Activated naive CD8-positive, alpha-beta T cell (primary cell): ENCODE measurements around the gene HSD17B1.
"Not testable (repeated sequence)": the region's sequence is repeated elsewhere in the genome, so short reads cannot be mapped to it uniquely, and the experiment has no call there.

Experiments used
- H3K27ac Mint-ChIP-seq: one replicate; pipeline ENCODE4 v1.8.0; 2021; ENCODE audit warnings: mixed read lengths
- H3K27me3 Mint-ChIP-seq: one replicate; pipeline ENCODE4 v1.8.0; 2021; ENCODE audit warnings: mixed read lengths
- H3K36me3 Mint-ChIP-seq: one replicate; pipeline ENCODE4 v1.8.0; 2021; ENCODE audit warnings: mixed read lengths
- H3K4me1 Mint-ChIP-seq: one replicate; pipeline ENCODE4 v1.8.0; 2021; ENCODE audit warnings: low read depth, mixed read lengths
- H3K4me3 Mint-ChIP-seq: one replicate; pipeline ENCODE4 v1.8.0; 2021; ENCODE audit warnings: mild to moderate bottlenecking, mixed read lengths
- H3K9me3 Mint-ChIP-seq: one replicate; pipeline ENCODE4 v1.8.0; 2021; ENCODE audit warnings: low read depth, mixed read lengths

HSD17B1 gene

DNA sequence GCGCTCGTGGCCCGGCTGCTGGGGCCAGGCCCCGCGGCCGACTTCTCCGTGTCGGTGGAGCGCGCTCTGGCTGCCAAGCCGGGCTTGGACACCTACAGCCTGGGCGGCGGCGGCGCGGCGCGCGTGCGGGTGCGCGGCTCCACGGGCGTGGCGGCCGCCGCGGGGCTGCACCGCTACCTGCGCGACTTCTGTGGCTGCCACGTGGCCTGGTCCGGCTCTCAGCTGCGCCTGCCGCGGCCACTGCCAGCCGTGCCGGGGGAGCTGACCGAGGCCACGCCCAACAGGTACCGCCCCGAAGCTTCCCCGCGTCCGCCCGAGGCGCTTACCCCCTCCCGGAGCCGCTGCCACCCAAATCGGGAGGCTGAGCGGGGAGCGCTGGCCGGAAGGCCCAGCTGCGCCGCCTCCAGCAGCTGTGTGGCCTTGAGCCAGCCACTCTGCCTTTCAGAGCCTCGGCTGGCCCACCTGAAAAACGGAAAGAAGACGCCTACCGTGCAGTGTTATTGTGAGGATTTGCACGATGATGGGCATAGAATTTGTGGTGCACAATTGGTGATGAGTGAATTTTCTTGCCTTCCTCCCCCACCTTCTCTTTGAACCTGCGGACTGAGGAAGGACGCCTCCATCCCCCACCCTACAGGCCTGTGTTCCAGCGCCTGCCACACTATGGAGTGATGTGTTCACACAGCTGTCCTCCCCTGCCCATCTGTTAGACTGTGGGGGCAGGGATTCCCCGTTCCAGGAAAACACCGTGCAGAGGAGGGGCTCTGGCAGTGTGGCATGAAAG, 16.2 kb upstream of the HSD17B1 start:
- H3K36me3 Mint-ChIP-seq = no peaks in the 10 kb centered on the region
- H3K9me3 Mint-ChIP-seq = no peaks in the 10 kb centered on the region
- peak overlapping the region; percentile 88 for H3K4me3 Mint-ChIP-seq

DNA sequence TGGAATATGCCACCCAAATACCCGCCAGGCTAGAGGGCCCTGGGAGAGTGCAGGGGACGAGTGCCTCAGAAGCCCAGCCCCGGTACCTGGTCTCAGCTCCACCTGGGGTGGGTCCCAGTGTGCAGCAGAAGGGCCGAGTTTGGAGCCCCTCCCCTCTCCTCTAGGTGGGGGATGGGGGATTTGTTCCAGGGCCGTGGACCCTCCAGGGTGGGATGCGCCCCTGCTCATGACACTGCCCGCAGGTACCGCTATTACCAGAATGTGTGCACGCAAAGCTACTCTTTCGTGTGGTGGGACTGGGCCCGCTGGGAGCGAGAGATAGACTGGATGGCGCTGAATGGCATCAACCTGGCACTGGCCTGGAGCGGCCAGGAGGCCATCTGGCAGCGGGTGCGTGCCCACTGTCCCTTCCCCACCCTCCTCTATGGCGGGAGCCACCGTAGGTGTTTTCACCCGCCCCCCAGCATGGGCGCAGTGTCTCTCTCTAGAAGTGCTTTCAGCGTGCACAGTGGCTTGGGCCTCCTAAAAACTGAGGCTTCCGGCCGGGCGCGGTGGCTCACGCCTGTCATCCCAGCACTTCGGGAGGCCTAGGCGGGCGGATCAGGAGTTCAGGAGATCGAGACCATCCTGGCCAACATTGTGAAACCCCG, 15.4 kb upstream of the HSD17B1 start:
- peak overlapping the region; percentile 81 for H3K27ac Mint-ChIP-seq
- H3K4me3 Mint-ChIP-seq = peak overlapping the region; percentile 88
- no peaks in the 10 kb centered on the region for H3K9me3 Mint-ChIP-seq
- H3K4me1 Mint-ChIP-seq = peaks cover 44% of the 10 kb centered on the region
- no peaks in the 10 kb centered on the region for H3K27me3 Mint-ChIP-seq
- H3K36me3 Mint-ChIP-seq = no peaks in the 10 kb centered on the region

More for the DNA sequence above, 16.2 kb upstream of the HSD17B1 start:
- Mint-ChIP-seq H3K4me1 (peaks cover 42% of the 10 kb centered on the region), H3K27me3 (no peaks in the 10 kb centered on the region), H3K27ac (peak overlapping the region; percentile 81)

GRCh38 chr17:42537826-42538451, 14.8 kb upstream of the HSD17B1 start:
- H3K4me3 Mint-ChIP-seq = peak overlapping the region; percentile 81
- peaks cover 45% of the 10 kb centered on the region for H3K4me1 Mint-ChIP-seq
- H3K27me3 Mint-ChIP-seq = no peaks in the 10 kb centered on the region
- peak overlapping the region; percentile 61 for H3K27ac Mint-ChIP-seq
- H3K36me3 Mint-ChIP-seq = no peaks in the 10 kb centered on the region
- H3K9me3 Mint-ChIP-seq = no peaks in the 10 kb centered on the region

- peaks cover 43% of the 10 kb centered on the region for H3K4me1 Mint-ChIP-seq
- H3K9me3 Mint-ChIP-seq = no peaks in the 10 kb centered on the region
- H3K27me3 Mint-ChIP-seq = no peaks in the 10 kb centered on the region
- H3K36me3 Mint-ChIP-seq = no peaks in the 10 kb centered on the region
- no peak overlapping the region for H3K4me3 Mint-ChIP-seq
- no peak overlapping the region for H3K27ac Mint-ChIP-seq
These were observed 14.2 kb upstream of the HSD17B1 start for GRCh38 chr17:42538482-42538881.

GRCh38 chr17:42540558-42540957, 12.2 kb upstream of the HSD17B1 start:
- peak overlapping the region; percentile 80 for H3K27ac Mint-ChIP-seq

GRCh38 chr17:42541041-42541833, 11.5 kb upstream of the HSD17B1 start:
- H3K27ac Mint-ChIP-seq = peak overlapping the region; percentile 80

More at GRCh38 chr17:42540558-42540957, 12.2 kb upstream of the HSD17B1 start:
- not testable (repeated sequence) for H3K27me3 Mint-ChIP-seq, H3K9me3 Mint-ChIP-seq, H3K4me3 Mint-ChIP-seq, H3K36me3 Mint-ChIP-seq
- peaks cover 36% of the 10 kb centered on the region for H3K4me1 Mint-ChIP-seq

GRCh38 chr17:42543190-42544079, 9.3 kb upstream of the HSD17B1 start:
- H3K4me1 Mint-ChIP-seq = peaks cover 23% of the 10 kb centered on the region
- no peak overlapping the region for H3K27ac Mint-ChIP-seq
- no peaks in the 10 kb centered on the region for H3K36me3 Mint-ChIP-seq

More at GRCh38 chr17:42541041-42541833, 11.5 kb upstream of the HSD17B1 start:
- peak overlapping the region; percentile 36 for H3K4me3 Mint-ChIP-seq
- no peaks in the 10 kb centered on the region for H3K27me3 Mint-ChIP-seq
- no peaks in the 10 kb centered on the region for H3K36me3 Mint-ChIP-seq
- no peaks in the 10 kb centered on the region for H3K9me3 Mint-ChIP-seq
- peaks cover 34% of the 10 kb centered on the region for H3K4me1 Mint-ChIP-seq

GRCh38 chr17:42544874-42545283, 7.8 kb upstream of the HSD17B1 start:
- Mint-ChIP-seq H3K27me3 (no peaks in the 10 kb centered on the region), H3K27ac (no peak overlapping the region), H3K9me3 (no peaks in the 10 kb centered on the region), H3K4me3 (no peak overlapping the region), H3K36me3 (no peaks in the 10 kb centered on the region), H3K4me1 (peaks cover 30% of the 10 kb centered on the region)

More at GRCh38 chr17:42543190-42544079, 9.3 kb upstream of the HSD17B1 start:
- no peaks in the 10 kb centered on the region for H3K27me3 Mint-ChIP-seq
- no peaks in the 10 kb centered on the region for H3K9me3 Mint-ChIP-seq
- H3K4me3 Mint-ChIP-seq = no peak overlapping the region

DNA sequence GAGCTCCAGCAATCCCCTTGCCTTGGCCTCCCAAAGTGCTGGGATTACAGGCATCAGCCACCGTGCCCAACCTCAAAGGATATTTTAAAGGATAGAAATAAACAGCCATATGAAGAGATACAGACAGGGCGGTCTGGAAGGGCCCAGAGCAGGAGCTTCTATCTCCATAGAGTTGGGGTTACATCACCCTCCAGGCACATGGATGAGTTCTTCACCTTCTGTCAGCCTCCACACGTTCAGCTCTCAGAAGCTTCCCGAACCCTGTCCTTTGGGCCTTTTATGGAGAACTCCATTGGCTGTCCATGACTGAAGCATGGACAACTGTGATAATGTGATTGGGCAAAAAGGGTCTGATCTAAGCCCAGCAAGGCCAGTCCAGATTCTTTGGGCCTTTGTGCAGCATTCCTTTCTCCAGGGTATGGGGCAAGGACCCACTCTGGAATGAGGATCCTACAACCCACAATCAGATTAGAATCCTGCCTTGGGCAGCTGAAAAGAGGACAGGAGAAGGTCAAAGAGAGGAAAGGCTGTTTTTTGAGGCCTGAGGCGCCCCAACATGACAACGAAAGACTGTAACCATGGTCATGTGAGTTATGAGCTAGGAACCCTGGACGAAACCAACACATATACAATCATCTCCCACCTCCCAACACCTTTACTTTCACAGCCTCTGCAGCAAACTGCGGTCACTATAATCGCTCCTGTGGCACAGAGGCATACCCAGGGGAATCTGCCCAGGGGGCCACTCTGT, 6.8 kb upstream of the HSD17B1 start:
- not testable (repeated sequence) for H3K27ac Mint-ChIP-seq, H3K9me3 Mint-ChIP-seq

DNA sequence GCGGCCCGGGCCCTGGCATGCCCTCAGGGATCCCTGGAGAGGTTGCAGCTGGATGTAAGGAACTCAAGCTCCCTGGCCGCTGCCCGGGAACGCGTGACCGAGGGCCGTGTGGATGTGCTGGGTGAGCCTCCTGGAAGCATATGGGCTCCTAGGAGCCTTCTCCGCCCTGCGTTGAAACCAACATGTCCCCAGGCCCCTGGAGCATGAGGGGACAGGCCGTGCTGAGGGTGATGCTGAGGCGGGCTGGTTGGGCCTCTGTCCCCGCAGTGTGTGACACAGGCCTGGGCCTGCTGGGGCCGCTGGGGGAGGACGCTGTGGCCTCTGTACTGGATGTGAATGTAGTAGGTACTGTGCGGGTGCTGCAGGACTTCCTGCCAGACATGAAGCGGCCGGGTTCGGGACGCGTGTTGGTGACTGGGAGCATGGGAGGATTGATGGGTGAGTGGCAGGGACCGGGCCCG, 5.7 kb upstream of the HSD17B1 start:
- H3K27ac Mint-ChIP-seq = no peak overlapping the region
- no peaks in the 10 kb centered on the region for H3K9me3 Mint-ChIP-seq
- H3K36me3 Mint-ChIP-seq = no peaks in the 10 kb centered on the region
- H3K27me3 Mint-ChIP-seq = no peaks in the 10 kb centered on the region
- no peak overlapping the region for H3K4me3 Mint-ChIP-seq
- peaks cover 15% of the 10 kb centered on the region for H3K4me1 Mint-ChIP-seq

More for the DNA sequence above, 6.8 kb upstream of the HSD17B1 start:
- not testable (repeated sequence) for H3K27me3 Mint-ChIP-seq, H3K36me3 Mint-ChIP-seq, H3K4me3 Mint-ChIP-seq
- peaks cover 23% of the 10 kb centered on the region for H3K4me1 Mint-ChIP-seq

- Mint-ChIP-seq H3K4me1 (peaks cover 17% of the 10 kb centered on the region), H3K27ac (no peak overlapping the region), H3K9me3 (no peaks in the 10 kb centered on the region), H3K36me3 (no peaks in the 10 kb centered on the region), H3K4me3 (no peak overlapping the region), H3K27me3 (no peaks in the 10 kb centered on the region)
These were observed 5.0 kb upstream of the HSD17B1 start for GRCh38 chr17:42547698-42548069.

- Mint-ChIP-seq H3K27ac (no peak overlapping the region), H3K4me1 (peaks cover 18% of the 10 kb centered on the region), H3K9me3 (no peaks in the 10 kb centered on the region), H3K27me3 (no peaks in the 10 kb centered on the region), H3K4me3 (peak overlapping the region; percentile 30), H3K36me3 (no peaks in the 10 kb centered on the region)
These were observed 4.5 kb upstream of the HSD17B1 start for GRCh38 chr17:42548070-42548837.
